NCI-H187 (cell line): ENCODE measurements around the gene TRAPPC8.
"Not testable (repeated sequence)": the region's sequence is repeated elsewhere in the genome, so short reads cannot be mapped to it uniquely, and the experiment has no call there.

Experiments
- DNase-seq, 2 experiments: peaks; one replicate each; lab custom pipeline; 2025; lab: John Stamatoyannopoulos, UW

The TRAPPC8 gene

DNA sequence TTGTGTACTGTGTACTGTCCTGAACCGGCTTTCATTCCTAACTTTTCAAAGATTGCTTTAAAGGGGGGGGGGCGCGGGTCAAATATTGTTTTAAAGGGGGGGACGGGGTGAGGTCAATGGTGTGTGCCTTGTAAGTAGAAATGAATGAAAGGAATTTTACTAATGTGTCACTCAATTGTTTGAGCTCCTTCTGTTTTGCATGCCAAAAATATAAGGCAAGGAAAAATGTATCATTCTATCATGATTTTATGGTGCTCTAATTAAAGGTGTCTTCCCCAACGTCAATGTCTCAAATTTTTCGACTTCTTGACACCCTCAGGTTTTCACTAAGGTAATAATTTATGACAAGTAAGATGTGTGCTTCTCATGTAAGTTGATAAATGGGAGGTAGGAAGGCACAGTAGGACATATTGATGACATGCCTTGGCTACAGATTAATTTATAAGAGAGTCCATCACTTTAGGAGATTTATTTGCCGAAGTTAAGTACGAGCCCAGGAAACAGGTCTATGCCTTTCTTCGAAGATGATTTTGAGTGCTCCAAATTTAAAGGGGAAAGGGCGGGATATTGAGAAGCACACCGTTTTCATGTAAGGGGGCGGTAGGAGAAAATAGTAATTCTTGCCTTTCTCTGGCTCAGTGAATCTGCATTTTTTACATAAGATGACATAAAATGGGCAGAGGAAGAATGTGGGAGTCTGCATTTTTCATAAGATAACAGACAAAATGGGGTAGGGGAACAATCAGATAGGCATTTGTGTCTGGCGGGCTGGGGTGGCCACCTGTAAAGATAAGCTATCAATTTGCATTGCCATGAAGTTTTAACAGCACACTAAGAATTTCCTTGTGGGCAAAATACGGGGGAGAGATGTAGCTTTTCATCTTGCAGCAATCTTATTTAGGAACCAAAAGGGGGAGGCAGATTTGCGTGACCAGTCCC, 1.2 kb upstream of the TRAPPC8 start:
- DNase-seq, result no peak

DNA sequence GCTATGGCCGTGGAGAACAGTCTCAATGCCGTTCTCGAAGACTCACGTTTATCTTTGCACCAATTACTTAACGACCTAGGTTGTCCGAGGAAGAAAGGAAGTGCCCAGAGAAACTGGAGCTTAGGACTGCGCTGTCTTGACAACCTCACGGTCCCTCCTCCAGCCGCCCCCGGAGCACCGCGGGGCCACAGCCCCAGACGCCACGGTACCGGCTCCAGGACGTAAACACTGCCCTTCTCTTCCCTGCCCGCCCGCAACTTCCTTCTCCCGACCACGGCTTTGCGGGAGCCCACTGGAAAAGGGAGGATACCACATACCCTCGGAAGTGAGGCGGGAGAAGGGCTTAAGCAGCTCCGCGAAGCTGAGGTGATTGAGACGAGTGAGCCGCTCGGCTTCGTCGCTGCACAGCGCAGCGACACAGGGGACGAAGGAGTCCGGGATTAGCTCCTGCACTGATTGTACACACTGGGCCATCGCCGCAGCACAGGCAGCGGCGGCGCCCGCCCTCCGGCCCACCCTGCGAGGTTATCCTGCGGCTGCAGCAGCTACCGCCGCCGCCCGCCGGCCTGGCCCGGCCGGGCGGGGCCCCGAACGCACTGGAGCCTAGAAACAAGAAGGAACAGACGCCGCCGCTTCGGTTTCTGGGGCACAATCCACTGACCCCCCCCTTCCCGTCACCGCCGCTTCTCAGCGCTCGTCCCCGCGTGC, 483 bp downstream of the TRAPPC8 start:
- peak in 1 of 2 experiments; percentile 28 for DNase-seq

- DNase-seq, result no peak
These were observed 1.7 kb downstream of the TRAPPC8 start for GRCh38 chr18:31941010-31941809.

DNA sequence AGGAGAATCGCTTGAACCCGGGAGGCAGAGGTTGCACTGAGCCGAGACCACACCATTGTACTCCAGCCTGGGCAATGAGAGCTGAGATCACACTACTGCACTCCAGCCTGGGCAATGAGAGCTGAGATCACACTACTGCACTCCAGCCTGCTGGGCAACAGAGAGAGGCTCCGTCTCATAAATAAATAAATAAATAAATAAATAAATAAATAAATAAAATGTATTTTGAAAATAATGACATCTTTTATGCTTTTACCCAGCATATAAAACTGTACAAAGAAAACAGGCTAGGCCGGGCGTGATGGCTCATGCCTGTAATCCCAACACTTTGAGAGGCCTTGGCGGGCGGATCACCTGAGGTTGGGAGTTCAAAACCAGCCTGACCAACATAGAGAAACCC, 8.2 kb downstream of the TRAPPC8 start:
- DNase-seq, result not testable (repeated sequence)

DNA sequence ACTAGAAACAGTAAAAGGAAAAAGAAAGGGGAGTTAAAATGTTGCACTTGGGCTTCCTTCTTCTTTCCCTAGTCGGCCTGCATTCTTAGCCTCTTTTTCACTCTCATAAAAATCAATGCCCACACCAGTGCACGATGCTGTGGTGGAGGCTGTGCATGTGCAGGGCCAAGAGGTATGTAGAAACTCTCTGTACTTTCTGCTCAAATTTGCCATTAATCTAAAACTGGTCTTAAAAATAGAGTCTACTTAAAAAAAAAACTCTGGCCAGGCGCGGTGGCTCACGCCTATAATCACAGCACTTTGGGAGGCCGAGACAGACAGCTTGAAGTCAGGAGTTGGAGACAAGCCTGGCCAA, 11.1 kb downstream of the TRAPPC8 start:
- no peak for DNase-seq

DNA sequence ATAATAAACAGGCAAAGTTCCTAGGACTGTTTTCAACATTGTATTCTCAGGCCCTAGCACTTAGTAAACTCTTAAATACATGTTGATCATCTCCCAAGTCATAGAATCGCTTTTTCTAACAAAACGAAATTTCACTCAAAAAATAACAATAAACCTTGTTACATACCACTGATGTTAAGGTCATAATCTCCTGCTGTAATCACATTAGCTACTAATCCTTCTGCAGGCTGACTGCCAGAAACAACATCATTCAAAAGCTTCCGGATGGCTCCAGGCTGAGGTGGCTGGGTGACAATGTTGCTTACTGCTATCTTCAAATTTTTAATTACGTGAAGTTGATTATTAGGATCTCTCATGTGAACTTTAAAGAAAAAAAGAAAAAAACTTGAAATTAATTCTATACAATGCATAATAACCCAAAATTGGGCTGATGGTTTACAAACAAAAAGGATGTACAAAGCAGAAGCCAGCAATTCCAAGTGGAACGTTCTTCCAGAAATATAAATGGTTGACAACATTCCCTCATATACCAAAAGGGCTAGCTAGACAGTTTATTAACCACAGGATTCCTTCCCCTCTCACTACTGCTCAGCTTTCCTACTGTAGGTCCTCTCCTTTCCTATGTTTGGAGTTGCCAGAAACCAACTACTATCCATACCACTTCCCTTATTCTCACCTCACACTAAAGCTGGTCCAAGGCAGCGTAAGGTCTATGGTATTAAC, 11.6 kb downstream of the TRAPPC8 start:
- DNase-seq, result no peak

DNA sequence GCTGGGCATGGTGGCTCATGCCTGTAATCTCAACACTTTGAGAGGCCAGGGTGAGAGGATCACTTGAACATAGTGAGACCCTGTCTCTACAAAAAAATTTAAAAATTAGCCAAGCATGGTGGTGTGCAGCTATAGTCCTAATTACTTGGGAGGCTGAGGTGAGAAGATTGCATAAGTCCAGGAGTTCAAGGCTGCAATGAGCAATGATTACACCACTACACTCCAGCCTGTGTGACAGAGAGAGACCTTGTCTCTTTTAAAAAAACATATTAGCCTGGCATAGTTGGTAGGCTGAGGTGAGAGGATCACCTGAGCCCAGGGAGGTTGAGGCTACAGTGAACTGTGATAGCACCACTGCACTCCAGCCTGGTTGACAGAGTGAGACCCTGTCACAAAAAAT, 13.7 kb downstream of the TRAPPC8 start:
- no peak for DNase-seq

DNA sequence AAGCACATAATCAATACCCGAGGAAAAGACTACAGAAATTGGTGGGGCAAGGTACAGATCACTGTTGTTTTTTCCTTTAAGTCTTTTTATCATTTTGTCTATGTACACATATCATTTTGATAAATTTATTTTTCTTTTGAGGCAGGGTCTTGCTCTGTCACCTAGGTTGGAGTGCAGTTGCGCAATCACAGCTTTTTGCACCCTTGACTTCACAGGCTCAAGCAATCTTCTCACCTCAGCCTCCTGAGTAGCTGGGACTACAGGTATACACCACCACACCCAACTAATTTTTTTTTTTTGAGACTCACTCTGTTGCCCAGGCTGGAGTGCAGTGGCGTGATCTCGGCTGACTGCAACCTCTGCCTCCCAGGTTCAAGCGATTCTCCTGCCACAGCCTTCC, 15.9 kb downstream of the TRAPPC8 start:
- DNase-seq, result not testable (repeated sequence)

GRCh38 chr18:31920277-31920676, 22.7 kb downstream of the TRAPPC8 start:
- no peak for DNase-seq

DNA sequence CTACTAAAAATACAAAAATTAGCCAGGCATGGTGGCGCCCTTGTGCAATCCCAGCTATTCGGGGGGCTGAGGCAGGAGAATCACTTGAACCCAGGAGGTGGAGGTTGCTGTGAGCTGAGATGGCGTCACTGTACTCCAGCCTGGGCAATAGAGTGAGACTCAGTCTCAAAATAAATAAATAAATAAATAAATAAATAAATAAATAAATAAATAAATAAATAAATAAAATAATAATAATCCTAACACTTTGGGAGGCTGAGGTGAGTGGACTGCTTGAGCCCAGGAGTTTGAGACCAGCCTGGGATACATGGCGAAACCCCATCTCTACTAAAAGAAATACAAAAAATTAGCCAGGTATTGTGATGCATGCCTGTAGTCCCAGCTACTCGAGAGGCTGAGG, 23.6 kb downstream of the TRAPPC8 start:
- not testable (repeated sequence) for DNase-seq

DNA sequence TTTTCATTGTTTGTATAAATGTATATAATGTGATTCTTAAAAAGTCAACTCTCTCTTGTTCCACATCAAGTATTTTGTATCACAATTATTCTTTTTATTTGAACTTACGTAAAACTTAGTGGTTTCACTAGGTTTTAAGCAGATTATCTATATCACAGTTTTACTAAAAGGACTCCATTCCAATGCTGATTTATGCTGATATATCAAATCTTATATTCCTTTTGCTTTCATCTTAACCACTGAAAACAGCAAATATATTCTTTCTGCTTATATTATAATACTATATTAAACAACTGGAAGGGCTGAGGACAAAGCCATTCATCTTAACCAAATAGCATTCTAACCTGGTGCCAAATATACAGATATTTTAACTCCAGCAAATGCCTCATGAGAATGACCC, 24.2 kb downstream of the TRAPPC8 start:
- DNase-seq, result no peak

- DNase-seq, result no peak
These were observed 41.9 kb downstream of the TRAPPC8 start for GRCh38 chr18:31901063-31901462.

GRCh38 chr18:31899771-31900170, 43.2 kb downstream of the TRAPPC8 start:
- not testable (repeated sequence) for DNase-seq

DNA sequence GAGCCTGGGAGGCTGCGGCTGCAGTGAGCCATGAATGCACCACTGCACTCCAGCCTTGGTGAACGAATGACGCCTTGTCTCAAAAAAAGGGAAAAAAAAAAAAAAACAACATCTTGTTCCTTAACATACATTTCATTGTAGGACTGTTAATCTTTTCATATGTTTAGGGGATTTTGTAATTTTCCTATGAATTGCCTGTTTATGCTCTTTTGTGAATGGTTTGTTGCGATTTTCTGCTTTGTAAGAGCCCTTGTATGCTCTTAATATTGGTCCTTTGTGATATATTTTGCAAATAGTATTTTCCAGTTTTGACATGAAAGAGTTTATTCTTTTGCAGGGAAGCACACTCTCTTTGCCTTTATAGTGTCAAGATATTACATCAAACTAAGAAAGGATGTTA, 50.0 kb downstream of the TRAPPC8 start:
- DNase-seq, result no peak

DNA sequence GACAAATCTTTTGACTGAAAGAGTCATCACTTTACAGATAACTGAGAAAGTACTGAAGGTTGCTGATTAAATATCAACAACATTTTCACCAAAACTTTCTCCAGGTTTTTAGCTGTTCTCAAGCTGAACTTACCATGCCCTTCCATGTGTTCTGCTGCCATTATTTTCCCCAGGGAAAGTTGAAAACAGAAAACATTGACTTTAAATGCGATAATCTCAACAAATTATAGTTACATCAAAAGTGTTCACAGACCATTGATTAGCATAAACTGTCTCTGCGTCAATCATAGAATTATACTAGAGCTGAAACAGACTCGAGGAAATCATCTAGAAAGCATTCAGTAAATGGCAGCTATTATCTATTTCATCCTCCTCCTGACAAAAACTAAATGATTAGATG, 51.4 kb downstream of the TRAPPC8 start:
- no peak for DNase-seq

DNA sequence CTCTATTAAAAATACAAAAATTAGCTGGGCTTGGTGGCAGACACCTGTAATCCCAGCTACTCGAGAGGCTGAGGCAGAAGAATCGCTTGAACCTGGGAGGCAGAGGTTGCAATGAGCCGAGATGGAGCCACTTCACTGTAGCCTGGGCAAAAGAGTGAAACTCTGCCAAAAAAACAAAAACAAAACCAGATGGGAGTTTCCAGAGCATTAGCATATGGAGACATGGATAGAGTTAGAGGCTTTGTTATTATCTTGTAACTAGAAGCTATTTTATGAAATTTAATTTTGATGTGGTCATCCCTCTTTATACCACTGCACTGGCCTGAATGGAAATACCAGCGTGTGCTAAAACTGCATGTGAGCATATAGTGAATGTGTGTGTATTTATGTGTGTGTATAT, 58.9 kb downstream of the TRAPPC8 start:
- no peak for DNase-seq

GRCh38 chr18:31880186-31880898, 62.6 kb downstream of the TRAPPC8 start:
- DNase-seq, result no peak

DNA sequence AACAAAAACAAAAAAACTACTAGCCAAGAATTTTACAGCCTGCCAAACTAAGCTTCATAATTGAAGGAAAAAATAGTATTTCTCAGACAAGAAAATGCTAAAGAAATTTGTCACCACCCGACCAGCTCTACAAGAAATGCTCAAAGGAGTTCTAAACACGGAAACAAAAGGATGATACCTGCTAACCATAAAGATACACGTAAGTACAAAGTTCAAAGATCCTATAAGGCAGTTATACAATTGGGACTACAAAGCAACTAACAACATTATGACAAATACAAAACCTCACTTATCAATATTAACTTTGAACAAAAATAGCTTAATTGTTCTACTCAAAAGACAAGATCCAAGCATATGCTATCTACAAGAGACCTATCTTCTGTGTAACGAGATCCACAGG, 64.6 kb downstream of the TRAPPC8 start:
- no peak for DNase-seq

DNA sequence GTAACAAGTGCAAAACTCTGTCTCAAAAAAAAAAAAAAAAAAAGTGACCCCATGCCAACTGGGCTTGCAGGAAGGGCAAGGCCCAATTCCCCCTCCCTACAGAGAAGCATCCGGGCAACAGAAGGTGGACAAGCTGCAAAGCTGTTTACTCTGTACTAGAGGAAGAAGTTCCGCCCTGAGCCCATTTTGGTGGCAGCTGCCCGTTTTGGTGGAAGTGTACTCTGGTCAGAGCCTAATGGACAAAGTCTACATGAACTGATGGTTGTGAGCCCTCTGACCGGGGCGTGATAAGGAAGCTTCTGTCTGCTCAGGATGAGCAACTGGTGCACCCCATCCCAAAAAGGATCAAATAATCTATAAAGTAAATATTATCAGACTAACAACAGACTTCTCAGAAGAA, 65.0 kb downstream of the TRAPPC8 start:
- no peak for DNase-seq

DNA sequence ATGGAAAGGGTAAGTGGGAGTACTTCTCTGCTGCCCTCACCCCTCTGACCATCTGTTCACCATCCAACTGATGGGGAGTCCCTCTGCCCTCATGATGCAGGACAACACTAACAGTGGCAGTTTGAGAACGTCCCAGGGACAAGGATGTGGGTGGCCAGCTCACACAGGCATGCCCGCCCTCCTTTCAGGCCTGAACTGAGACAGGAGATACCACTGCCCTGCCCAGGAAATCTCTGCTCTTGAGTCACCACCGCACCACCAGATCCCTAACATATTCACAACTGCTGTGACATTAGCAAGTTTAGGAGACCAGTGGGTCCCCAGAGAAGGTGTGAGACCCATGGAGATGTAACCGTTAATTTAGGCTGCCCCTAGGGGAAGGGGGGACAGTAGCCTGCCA, 66.2 kb downstream of the TRAPPC8 start:
- DNase-seq, result no peak

DNA sequence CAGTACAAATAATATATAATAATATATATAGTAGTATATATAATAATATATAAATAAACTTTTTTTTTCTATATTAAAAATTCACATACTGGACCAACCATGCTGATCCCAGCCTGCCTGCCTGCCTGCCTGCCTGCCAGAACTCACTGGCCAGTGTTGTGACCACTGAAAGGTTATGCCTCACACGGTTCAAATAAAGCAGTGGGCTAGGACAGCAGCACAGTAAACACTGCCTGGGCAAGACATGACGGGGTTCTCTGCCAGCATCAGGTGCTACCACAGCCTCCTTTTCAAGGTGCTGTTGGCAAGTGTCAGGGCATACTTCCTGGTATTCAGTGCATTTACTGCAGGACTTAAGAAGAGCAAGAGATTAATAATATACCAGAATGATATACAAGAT, 67.6 kb downstream of the TRAPPC8 start:
- no peak for DNase-seq
